Measurements from ENCODE around the gene BAZ1B. TPM values are rescaled to one million over a fixed set of nuclear protein-coding genes. Genes with fewer than 3 reads are reported as not detected.

Gene BAZ1B
- total and polyA plus RNA-seq, 2 of the 4 experiments (the other 2 are of a cell fraction) = 20.2 to 45.0 TPM

GRCh38 chr7:73443548-73444255 is 78.4 kb downstream of the BAZ1B start:
- Histone ChIP-seq H4K91ac (ENCODE audit: insufficient read depth, low read depth, low read length) (no peak overlapping the region), H3K23ac (ENCODE audit: low read depth, low read length) (no peak overlapping the region), H3K9ac (ENCODE audit: low read depth, low read length) (no peak overlapping the region), H3K27ac (ENCODE audit: insufficient read depth, low read length) (no peak overlapping the region), H2BK20ac (ENCODE audit: low read depth, low read length) (no peak overlapping the region), H2AK9ac (replicated peaks; ENCODE audit: low read depth, low read length, poor library complexity) (no peak overlapping the region), H4K20me1 (ENCODE audit: insufficient read depth, low read length) (peaks cover 12% of the 10 kb centered on the region), H2BK5ac (ENCODE audit: low read depth, low read length, poor library complexity, severe bottlenecking) (no peak overlapping the region), H3K14ac (replicated peaks; ENCODE audit: low read depth, low read length) (no peak overlapping the region), H3K4ac (ENCODE audit: low read depth, low read length) (no peak overlapping the region), H3K56ac (ENCODE audit: extremely low read depth, insufficient read depth, low read length) (no peak overlapping the region), H4K5ac (ENCODE audit: low read depth, low read length) (no peak overlapping the region), H3K9me1 (ENCODE audit: insufficient read depth, low read length) (0 out of 2 replicates have a peak, but pooled peaks cover 6% of the 10 kb centered on the region), H2BK120ac (ENCODE audit: low read depth, low read length) (no peak overlapping the region), H3K27me3 (ENCODE audit: control insufficient read depth, insufficient read depth, low read length) (no peaks in the 10 kb centered on the region), H3K4me1 (ENCODE audit: control insufficient read depth, insufficient read depth, low read length) (peaks cover 3% of the 10 kb centered on the region), H3K4me3 (ENCODE audit: insufficient read depth, low read depth, low read length) (no peak overlapping the region), H2AK5ac (ENCODE audit: low read depth, low read length) (no peak overlapping the region), H4K8ac (ENCODE audit: low read depth in 2 of 2, low read length in 2 of 2) (no peak overlapping the region), H3K79me1 (ENCODE audit: low read depth in 1 of 2, low read length in 2 of 2) (peaks cover 31 to 55% of the 10 kb centered on the region in 2 experiments), H3K36me3 (ENCODE audit: control insufficient read depth, insufficient read depth, low read length) (peaks cover 73% of the 10 kb centered on the region), H3K18ac (ENCODE audit: low read depth, low read length) (no peak overlapping the region), H2AFZ (replicated peaks; ENCODE audit: low read length, poor library complexity) (no peak overlapping the region), H2BK15ac (ENCODE audit: low read depth, low read length) (no peak overlapping the region), H3K4me2 (ENCODE audit: low read depth, low read length) (no peak overlapping the region), H3K9me3 (ENCODE audit: control insufficient read depth, insufficient read depth, low read length) (no peaks in the 10 kb centered on the region)
- CTCF ChIA-PET = no interaction called here
- WGBS, 2 experiments (ENCODE audit: extremely low coverage in 2 of 2, insufficient read length in 1 of 2) = no CpG with 5 or more reads among the region's 12 CpGs
- dilution Hi-C loops (cut with HindIII; ENCODE audit: low sequenced_read_pairs, unreplicated experiment) = no loop called here
- TF ChIP-seq ELK1 (IDR thresholded peaks at IDR 0.05; ENCODE audit: borderline replicate concordance, low read depth, low read length) = no peak
- TF ChIP-seq MAFK (IDR thresholded peaks at IDR 0.05; ENCODE audit: low read depth, low read length) = no peak
- TF ChIP-seq NFE2L2 (IDR thresholded peaks at IDR 0.05; ENCODE audit: low read depth, low read length) = no peak
- TF ChIP-seq CHD1 (IDR thresholded peaks at IDR 0.05; ENCODE audit: low read depth, low read length) = no peak
- TF ChIP-seq POLR2A (IDR thresholded peaks at IDR 0.05; ENCODE audit: low read depth, low read length) = no peak
- TF ChIP-seq CEBPB (IDR thresholded peaks at IDR 0.05; ENCODE audit: low read depth, low read length) = no peak
- no peak for TF ChIP-seq USF2 (IDR thresholded peaks at IDR 0.05; ENCODE audit: low read depth, low read length)
- no peak for TF ChIP-seq RCOR1 (IDR thresholded peaks at IDR 0.05; ENCODE audit: insufficient replicate concordance, low read length)
- no peak for TF ChIP-seq BHLHE40 (IDR thresholded peaks at IDR 0.05; ENCODE audit: low read depth, low read length)
- no peak for TF ChIP-seq FOS (IDR thresholded peaks at IDR 0.05; ENCODE audit: low read depth, low read length)
- no peak for TF ChIP-seq MXI1 (IDR thresholded peaks at IDR 0.05; ENCODE audit: borderline replicate concordance, low read depth, low read length)
- no peak for TF ChIP-seq MAZ (IDR thresholded peaks at IDR 0.05; ENCODE audit: borderline replicate concordance, low read depth, low read length)
- no peak for TF ChIP-seq RFX5 (IDR thresholded peaks at IDR 0.05; ENCODE audit: low read depth, low read length)
- TF ChIP-seq SMC3 (IDR thresholded peaks at IDR 0.05; ENCODE audit: low read depth, low read length) = no peak
- no peak for TF ChIP-seq CTCF (conservative IDR thresholded peaks at IDR 0.05; ENCODE audit: low read depth, low read length)
- intact Hi-C loops (cut with micrococcal nuclease) = no loop called here
- no peak for ATAC-seq (ENCODE audit: low read depth)
- BruUV-seq (replicated peaks) = no TSS peak
- POLR2A ChIA-PET (ENCODE audit: unreplicated experiment) = no interaction called here
- in situ Hi-C loops (cut with MboI; ENCODE audit: low sequenced_read_pairs) = no loop called here
- no peak for DNase-seq
